Left ventricle myocardium inferior (tissue), 1 donor: ENCODE results near the gene PHF10. TPM values are rescaled to one million over a fixed set of nuclear protein-coding genes. Genes with fewer than 3 reads are reported as not detected.

Experiments used
- DNase-seq: peaks from one replicate; pipeline ENCODE4 v3.0.0-alpha.2; 2020
- H3K27ac ChIP-seq: fragments of 200-600 bp; replicated peaks from 2 replicates; pipeline ENCODE4 v1.8.0; 2021
- H3K27me3 ChIP-seq: fragments of 200-600 bp; 2 replicates; pipeline ENCODE4 v1.8.0; 2021; ENCODE audit warnings: low read depth
- H3K36me3 ChIP-seq: fragments of 200-600 bp; 2 replicates; pipeline ENCODE4 v1.8.0; 2021
- H3K4me1 ChIP-seq: fragments of 200-600 bp; 2 replicates; pipeline ENCODE4 v1.8.0; 2021
- H3K4me3 ChIP-seq: fragments of 200-600 bp; 2 replicates; pipeline ENCODE4 v1.8.0; 2021; ENCODE audit warnings: mild to moderate bottlenecking, moderate library complexity
- H3K9me3 ChIP-seq: fragments of 200-600 bp; replicated peaks from 2 replicates; pipeline ENCODE4 v1.8.0; 2021
- intact Hi-C: fragments of 100-400 bp; cut with micrococcal nuclease; formaldehyde crosslinking; loops from one replicate; pipeline ENCODE4 v1.11.0; 2022
- total RNA-seq: library from RNA; stranded (reverse); fragmentation: NEBNext Ultra II Directional; extraction: Animal tissue kit (Norgen Biotek cat#: 25700); gene quantifications from one replicate; pipeline ENCODE4 v1.2.1, GENCODE V29; 2021
- TF ChIP-seq, protein P1 (sequence below): fragments of 200-600 bp; IDR thresholded peaks from 2 replicates; pipeline ENCODE4 v1.8.0; 2021; ENCODE audit warnings: antibody characterized with exemption, mild to moderate bottlenecking, borderline replicate concordance
- donor health status: DM: no; HTN: yes; CAD: no; lungs with severe emphysema.

Gene PHF10
- total RNA-seq, 1 donor from 2014 or later: 56.6 TPM

DNA sequence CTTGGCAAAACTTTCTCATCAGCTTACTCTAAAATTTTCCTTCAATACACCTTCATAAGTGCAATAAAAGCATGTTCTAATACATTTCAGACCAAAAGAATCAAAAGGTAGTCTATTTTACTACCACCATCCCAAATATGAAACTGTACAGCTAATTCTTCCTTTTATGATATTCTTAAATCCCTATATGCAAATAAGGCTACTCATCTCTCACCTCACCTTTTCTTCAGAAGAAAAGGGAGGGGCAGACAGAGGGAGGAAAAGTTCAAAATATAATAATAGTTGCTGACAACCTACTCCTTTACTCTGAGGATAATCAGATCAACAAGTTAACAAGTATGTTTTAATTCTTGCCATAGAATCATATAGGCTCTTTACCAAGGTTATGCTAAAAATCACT is 15.0 kb downstream of the PHF10 start:
- H3K27me3 ChIP-seq: no peaks in the 10 kb centered on the region
- no peak overlapping the region for H3K27ac ChIP-seq
- TF ChIP-seq, protein P1, sequence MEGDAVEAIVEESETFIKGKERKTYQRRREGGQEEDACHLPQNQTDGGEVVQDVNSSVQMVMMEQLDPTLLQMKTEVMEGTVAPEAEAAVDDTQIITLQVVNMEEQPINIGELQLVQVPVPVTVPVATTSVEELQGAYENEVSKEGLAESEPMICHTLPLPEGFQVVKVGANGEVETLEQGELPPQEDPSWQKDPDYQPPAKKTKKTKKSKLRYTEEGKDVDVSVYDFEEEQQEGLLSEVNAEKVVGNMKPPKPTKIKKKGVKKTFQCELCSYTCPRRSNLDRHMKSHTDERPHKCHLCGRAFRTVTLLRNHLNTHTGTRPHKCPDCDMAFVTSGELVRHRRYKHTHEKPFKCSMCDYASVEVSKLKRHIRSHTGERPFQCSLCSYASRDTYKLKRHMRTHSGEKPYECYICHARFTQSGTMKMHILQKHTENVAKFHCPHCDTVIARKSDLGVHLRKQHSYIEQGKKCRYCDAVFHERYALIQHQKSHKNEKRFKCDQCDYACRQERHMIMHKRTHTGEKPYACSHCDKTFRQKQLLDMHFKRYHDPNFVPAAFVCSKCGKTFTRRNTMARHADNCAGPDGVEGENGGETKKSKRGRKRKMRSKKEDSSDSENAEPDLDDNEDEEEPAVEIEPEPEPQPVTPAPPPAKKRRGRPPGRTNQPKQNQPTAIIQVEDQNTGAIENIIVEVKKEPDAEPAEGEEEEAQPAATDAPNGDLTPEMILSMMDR: no peak
- peaks cover 70% of the 10 kb centered on the region for H3K36me3 ChIP-seq
- no peak overlapping the region for H3K4me3 ChIP-seq
- H3K4me1 ChIP-seq: peaks cover 24% of the 10 kb centered on the region
- intact Hi-C loops: no loop called here
- DNase-seq: no peak
- no peaks in the 10 kb centered on the region for H3K9me3 ChIP-seq

DNA sequence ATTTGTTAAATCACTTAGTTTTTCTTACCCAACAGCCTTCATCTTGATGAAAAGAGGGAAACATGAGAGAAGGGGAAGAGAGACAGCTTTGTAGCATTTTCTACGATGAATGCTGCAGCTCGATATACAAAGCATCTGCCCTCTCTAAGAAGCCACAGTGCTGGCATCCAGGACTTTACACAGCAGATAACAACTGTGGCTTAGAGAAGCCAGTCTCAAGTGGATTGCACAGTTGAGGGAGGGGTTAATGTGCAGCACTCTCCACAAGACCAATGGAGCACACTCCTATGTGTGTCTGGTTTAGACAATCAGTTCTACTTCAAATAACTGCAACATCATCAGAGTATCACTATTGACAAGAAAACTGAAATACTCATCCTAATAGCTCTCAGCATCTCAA is 16.5 kb downstream of the PHF10 start:
- intact Hi-C loops: no loop called here
- no peak overlapping the region for H3K4me3 ChIP-seq
- peaks cover 39% of the 10 kb centered on the region for H3K4me1 ChIP-seq
- no peaks in the 10 kb centered on the region for H3K9me3 ChIP-seq
- TF ChIP-seq, protein P1: no peak
- H3K27ac ChIP-seq: no peak overlapping the region
- DNase-seq: no peak
- H3K27me3 ChIP-seq: no peaks in the 10 kb centered on the region
- peaks cover 55% of the 10 kb centered on the region for H3K36me3 ChIP-seq

DNA sequence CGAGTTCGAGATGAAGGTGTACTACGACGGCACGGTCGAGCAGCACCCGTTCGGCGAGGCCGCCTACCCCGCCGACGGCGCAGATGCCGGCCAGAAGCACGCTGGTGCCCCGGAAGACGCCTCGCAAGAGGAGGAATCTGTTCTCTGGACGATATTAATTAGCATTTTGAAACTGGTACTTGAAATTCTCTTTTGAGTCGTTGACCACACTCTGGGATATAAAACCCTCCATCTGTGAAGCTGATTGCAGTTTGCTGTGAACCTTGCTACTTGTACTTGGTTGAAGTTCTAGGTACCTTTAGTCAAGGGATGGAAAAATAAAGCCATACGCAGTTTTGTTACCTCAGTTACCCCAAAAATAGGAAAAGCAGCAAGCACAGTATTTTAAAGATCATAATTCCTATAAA is 21.5 kb downstream of the PHF10 start:
- H3K4me3 ChIP-seq: peak overlapping the region; percentile 96
- intact Hi-C loops: no loop called here
- H3K27me3 ChIP-seq: no peaks in the 10 kb centered on the region
- peak overlapping the region; percentile 96 for H3K27ac ChIP-seq
- peaks cover 17% of the 10 kb centered on the region for H3K36me3 ChIP-seq
- H3K4me1 ChIP-seq: peaks cover 61% of the 10 kb centered on the region
- no peaks in the 10 kb centered on the region for H3K9me3 ChIP-seq
- no peak for DNase-seq
- TF ChIP-seq, protein P1: no peak

DNA sequence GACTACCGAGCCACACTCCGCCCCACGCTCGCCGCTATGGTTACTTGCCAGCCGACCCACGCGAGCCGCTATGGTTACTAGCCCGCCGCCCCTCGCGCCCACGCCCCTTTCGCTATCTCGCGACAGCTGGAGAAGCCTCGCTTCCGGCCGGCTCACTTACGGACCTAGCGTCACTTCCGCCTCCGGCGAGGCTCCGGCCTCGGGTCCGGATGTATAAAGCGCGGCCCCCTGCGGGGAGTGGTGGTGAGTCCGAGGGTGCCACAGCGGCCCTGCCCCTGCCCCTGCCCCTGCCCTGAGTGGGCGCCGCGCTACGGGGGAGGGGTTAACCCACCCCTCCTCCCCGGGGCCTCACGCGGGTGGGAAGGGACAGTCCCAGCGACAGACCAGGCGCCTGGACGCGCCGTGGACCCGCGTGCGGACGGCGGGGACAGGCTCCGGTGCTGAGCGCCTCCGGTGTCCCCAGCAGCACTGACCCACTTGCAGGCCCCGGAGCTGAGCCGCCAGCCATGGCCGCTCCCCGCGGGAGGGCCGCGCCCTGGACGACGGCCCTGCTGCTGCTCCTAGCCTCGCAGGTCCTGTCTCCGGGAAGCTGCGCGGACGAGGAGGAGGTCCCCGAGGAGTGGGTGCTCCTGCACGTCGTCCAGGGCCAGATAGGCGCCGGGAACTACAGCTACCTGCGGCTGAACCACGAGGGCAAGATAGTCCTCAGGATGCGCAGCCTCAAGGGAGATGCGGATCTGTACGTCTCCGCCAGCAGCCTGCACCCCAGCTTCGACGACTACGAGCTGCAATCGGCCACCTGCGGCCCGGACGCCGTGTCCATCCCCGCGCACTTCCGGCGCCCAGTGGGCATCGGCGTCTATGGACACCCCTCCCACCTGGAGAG is 22.1 kb downstream of the PHF10 start, which contains the start of the genes C6orf120 and WDR27:
C6orf120 (plus strand) TSS at position 173 of the 886 bp plus-strand sequence; CDS start at position 507, 334 bp downstream.
WDR27 (minus strand) TSS at position 76 of the 886 bp plus-strand sequence. CDS start 13,024 bp downstream, outside the sequence.
- intact Hi-C loops: no loop called here
- H3K4me1 ChIP-seq: peaks cover 59% of the 10 kb centered on the region

DNA sequence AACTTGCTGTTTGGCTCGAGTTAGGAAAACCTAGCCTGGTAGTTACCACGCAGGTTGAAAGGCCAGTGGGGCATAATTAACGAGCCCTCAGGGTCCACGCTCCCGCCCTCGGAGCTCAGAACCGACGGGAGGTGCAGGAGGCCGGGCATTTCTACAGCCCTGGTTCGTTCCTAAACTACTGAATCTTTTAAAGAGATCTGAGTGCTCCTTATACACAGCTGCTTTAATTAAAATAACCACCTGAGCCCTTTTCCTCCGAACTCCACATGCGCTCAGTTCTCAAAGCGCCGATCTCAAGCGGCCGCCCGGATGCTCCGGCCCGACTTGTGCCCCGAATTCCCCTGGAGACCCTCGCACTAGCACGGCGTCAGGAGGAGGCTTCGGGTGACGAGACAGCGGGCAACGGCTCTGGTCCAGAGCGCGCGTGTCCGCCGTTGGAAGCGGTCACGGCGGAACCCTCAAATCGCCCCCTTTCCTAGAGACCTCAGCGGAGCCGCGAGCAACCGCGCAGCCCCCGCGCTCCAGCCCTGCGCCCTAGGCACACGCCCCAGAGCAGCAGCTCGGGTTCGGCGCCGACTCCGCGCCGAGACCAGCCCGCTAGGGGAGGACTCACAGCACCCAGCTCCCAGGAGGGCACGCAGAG is 22.9 kb downstream of the PHF10 start:
- H3K4me1 ChIP-seq: peaks cover 56% of the 10 kb centered on the region
- peak overlapping the region; percentile 96 for H3K27ac ChIP-seq
- H3K27me3 ChIP-seq: no peaks in the 10 kb centered on the region
- peaks cover under 1% of the 10 kb centered on the region for H3K9me3 ChIP-seq
- H3K36me3 ChIP-seq: peaks cover 14% of the 10 kb centered on the region
- TF ChIP-seq, protein P1: no peak
- DNase-seq: no peak
- intact Hi-C loops: no loop called here
- H3K4me3 ChIP-seq: peak overlapping the region; percentile 96

More for the DNA sequence above, 22.1 kb downstream of the PHF10 start, which contains the start of the genes C6orf120 and WDR27:
- peaks cover 14% of the 10 kb centered on the region for H3K36me3 ChIP-seq
- no peaks in the 10 kb centered on the region for H3K9me3 ChIP-seq
- H3K27me3 ChIP-seq: no peaks in the 10 kb centered on the region
- DNase-seq: peak; percentile 96
- peak within 1 kb of the TSS; percentile 96 for H3K27ac ChIP-seq
- TF ChIP-seq, protein P1: peak; percentile 14
- H3K4me3 ChIP-seq: peak within 1 kb of the TSS; percentile 96
